Measurements from ENCODE around the gene STXBP2. TPM values are rescaled to one million over a fixed set of nuclear protein-coding genes. Genes with fewer than 3 reads are reported as not detected.
A peak's percentile ranks its signal among the peaks of the same experiment; 100 is the strongest.

STXBP2 gene
- total and polyA plus RNA-seq, 9 of the 15 experiments (the other 6 are each of a cell fraction or from before 2014, with no cell fraction given), result 2.5 to 163 (median 71.3) TPM

DNA sequence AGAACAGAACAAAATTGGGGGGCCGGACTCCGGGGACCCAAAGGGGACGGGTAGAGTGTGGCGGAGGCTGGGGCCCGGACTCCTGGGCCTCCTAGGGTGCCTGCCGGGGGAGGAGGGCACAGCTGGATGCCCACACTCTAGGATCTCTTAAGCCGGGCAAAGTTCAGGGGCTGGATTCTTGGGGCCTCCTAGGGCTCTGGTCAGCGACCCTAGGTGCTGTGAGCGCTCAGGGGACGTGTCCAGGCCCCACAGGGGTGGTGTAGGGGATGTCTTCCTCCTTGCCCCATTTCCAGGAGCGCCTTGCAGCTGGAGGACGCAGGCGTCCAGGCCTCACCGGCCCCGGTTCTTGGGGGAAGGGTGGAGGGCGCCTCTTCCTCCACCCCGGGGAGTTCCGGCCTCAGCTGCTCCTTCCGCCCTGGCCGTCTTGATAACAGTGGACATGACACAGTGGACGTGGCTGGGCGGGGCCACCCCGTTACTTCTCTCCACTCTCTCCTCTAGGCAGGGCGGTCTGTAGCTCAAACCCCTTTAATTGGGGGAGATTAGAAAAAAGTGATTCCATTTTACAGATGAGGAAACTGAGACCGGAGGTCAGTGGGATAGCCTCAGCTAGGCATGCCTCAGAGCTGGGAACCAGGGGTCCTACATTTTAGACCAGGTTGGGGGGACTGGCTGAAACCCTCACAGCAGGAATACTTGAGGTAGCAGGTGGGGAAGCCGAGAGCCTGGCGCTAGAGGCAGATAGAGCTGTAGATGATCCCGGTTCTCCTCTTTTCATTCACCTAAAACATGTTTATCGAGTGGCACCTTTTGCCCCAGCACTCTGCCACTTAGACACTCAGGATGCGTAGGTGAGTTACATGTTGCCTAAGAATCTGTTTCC is 705 bp downstream of the STXBP2 start (continued):
- TF ChIP-seq NKRF (IDR thresholded peaks at IDR 0.05; ENCODE audit: borderline replicate concordance), result no peak
- TF ChIP-seq MXI1 (IDR thresholded peaks at IDR 0.05; ENCODE audit: low read depth, low read length), result no peak
- no peak for TF ChIP-seq CHAMP1 (IDR thresholded peaks at IDR 0.05)
- no peak for TF ChIP-seq PHF21A (IDR thresholded peaks at IDR 0.05; ENCODE audit: borderline replicate concordance, low read depth)
- TF ChIP-seq, protein P1, sequence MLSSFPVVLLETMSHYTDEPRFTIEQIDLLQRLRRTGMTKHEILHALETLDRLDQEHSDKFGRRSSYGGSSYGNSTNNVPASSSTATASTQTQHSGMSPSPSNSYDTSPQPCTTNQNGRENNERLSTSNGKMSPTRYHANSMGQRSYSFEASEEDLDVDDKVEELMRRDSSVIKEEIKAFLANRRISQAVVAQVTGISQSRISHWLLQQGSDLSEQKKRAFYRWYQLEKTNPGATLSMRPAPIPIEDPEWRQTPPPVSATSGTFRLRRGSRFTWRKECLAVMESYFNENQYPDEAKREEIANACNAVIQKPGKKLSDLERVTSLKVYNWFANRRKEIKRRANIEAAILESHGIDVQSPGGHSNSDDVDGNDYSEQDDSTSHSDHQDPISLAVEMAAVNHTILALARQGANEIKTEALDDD (IDR thresholded peaks at IDR 0.05), result no peak
- no peak for TF ChIP-seq ZKSCAN1 (IDR thresholded peaks at IDR 0.05; ENCODE audit: low read depth, low read length)
- no peak for TF ChIP-seq ZC3H11A (IDR thresholded peaks at IDR 0.05; ENCODE audit: low read depth, low read length)
- TF ChIP-seq NR2C2 (CRISPR knock-in tag; IDR thresholded peaks at IDR 0.05), result no peak
- no peak for TF ChIP-seq NR2C2 (tag; IDR thresholded peaks at IDR 0.05)
- TF ChIP-seq TBL1XR1 (IDR thresholded peaks at IDR 0.05; ENCODE audit: low read length in 2 of 2), result no peak; a peak in 1 of 4 replicates
- TF ChIP-seq BCL6 (CRISPR knock-in tag; IDR thresholded peaks at IDR 0.05), result no peak
- TF ChIP-seq, protein P2, sequence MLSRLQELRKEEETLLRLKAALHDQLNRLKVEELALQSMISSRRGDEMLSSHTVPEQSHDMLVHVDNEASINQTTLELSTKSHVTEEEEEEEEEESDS (CRISPR knock-in tag; IDR thresholded peaks at IDR 0.05), result no peak
- no peak for TF ChIP-seq ZNF354B (CRISPR knock-in tag; IDR thresholded peaks at IDR 0.05)
- no peak for TF ChIP-seq U2AF1 (optimal IDR thresholded peaks at IDR 0.05; ENCODE audit: low read depth, low read length)
- TF ChIP-seq ADNP (tag; IDR thresholded peaks at IDR 0.05), result no peak
- no peak for TF ChIP-seq ZNF134 (CRISPR knock-in tag; conservative IDR thresholded peaks at IDR 0.05)
- no peak for TF ChIP-seq ZNF384 (IDR thresholded peaks at IDR 0.05; ENCODE audit: low read depth, low read length)
- TF ChIP-seq TFE3 (CRISPR knock-in tag; IDR thresholded peaks at IDR 0.05), result no peak
- no peak for TF ChIP-seq TSC22D4 (tag; IDR thresholded peaks at IDR 0.05)
- TF ChIP-seq KLF10 (CRISPR knock-in tag; IDR thresholded peaks at IDR 0.05), result no peak
- TF ChIP-seq BCOR (IDR thresholded peaks at IDR 0.05), result peak; percentile 65
- no peak for TF ChIP-seq SNRNP70 (optimal IDR thresholded peaks at IDR 0.05; ENCODE audit: low read depth, low read length)
- TF ChIP-seq MEF2A (IDR thresholded peaks at IDR 0.05; ENCODE audit: control insufficient read depth, low read depth, low read length), result no peak
